Ishikawa (cell line): Measurements from ENCODE around the gene STRN3.

Source experiments
- CEBPB ChIP-seq: IDR thresholded peaks from 2 replicates; pipeline ENCODE4 v1.6.1; 2012
- CREB1 ChIP-seq: IDR thresholded peaks from 2 replicates; pipeline ENCODE4 v1.6.1; 2012; ENCODE audit warnings: low read depth
- EP300 ChIP-seq: IDR thresholded peaks from 2 replicates; pipeline ENCODE4 v1.6.1; 2012; ENCODE audit warnings: borderline replicate concordance
- FOXM1 ChIP-seq: IDR thresholded peaks from 2 replicates; pipeline ENCODE4 v1.6.1; 2012; ENCODE audit warnings: low read depth, borderline replicate concordance
- MAX ChIP-seq: IDR thresholded peaks from 2 replicates; pipeline ENCODE4 v1.6.1; 2012
- NFIC ChIP-seq: IDR thresholded peaks from 2 replicates; pipeline ENCODE4 v1.6.1; 2012
- RAD21 ChIP-seq: IDR thresholded peaks from 2 replicates; pipeline ENCODE4 v1.6.1; 2012; ENCODE audit warnings: low read depth
- REST ChIP-seq: IDR thresholded peaks from 2 replicates; pipeline ENCODE4 v1.6.1; 2012; ENCODE audit warnings: low read depth, mild to moderate bottlenecking
- TAF1 ChIP-seq: IDR thresholded peaks from 2 replicates; pipeline ENCODE4 v1.6.1; 2012; ENCODE audit warnings: low read depth, mild to moderate bottlenecking
- TCF12 ChIP-seq: IDR thresholded peaks from 2 replicates; pipeline ENCODE4 v1.6.1; 2012; ENCODE audit warnings: low read depth
- TEAD4 ChIP-seq: IDR thresholded peaks from 2 replicates; pipeline ENCODE4 v1.6.1; 2012
- USF1 ChIP-seq: IDR thresholded peaks from 2 replicates; pipeline ENCODE4 v1.6.1; 2012
- YY1 ChIP-seq: IDR thresholded peaks from 2 replicates; pipeline ENCODE4 v1.6.1; 2012; ENCODE audit warnings: low read depth
- ZBTB7A ChIP-seq: IDR thresholded peaks from 2 replicates; pipeline ENCODE4 v1.6.1; 2012; ENCODE audit warnings: low read depth

- no peak for TF ChIP-seq EP300
- no peak for TF ChIP-seq TCF12
- TF ChIP-seq CEBPB = no peak
- TF ChIP-seq YY1 = no peak
- no peak for TF ChIP-seq TAF1
- no peak for TF ChIP-seq CREB1
- no peak for TF ChIP-seq RAD21
- TF ChIP-seq MAX = no peak
- no peak for TF ChIP-seq USF1
- TF ChIP-seq ZBTB7A = no peak
- TF ChIP-seq FOXM1 = no peak
- TF ChIP-seq TEAD4 = no peak
- TF ChIP-seq REST = no peak
- TF ChIP-seq NFIC = no peak
These were observed 140.1 kb downstream of the STRN3 start for GRCh38 chr14:30885840-30886740.
